Nephron (organoid): ENCODE data around the gene PRC1.
"Not testable (repeated sequence)": the region's sequence is repeated elsewhere in the genome, so short reads cannot be mapped to it uniquely, and the experiment has no call there.

Source experiments
- H3K27ac Mint-ChIP-seq, 3 experiments: 2 replicates each; pipeline ENCODE4 v1.8.0; 2020; ENCODE audit warnings: mixed read lengths in 3 of 3, mild to moderate bottlenecking in 2 of 3, moderate library complexity in 1 of 3
- H3K27me3 Mint-ChIP-seq: 2 replicates; pipeline ENCODE4 v1.8.0; 2021; ENCODE audit warnings: low read depth, mild to moderate bottlenecking, moderate library complexity, mixed read lengths
- H3K36me3 Mint-ChIP-seq: 2 replicates; pipeline ENCODE4 v1.8.0; 2020; ENCODE audit warnings: low read depth, mixed read lengths
- H3K4me1 Mint-ChIP-seq: 2 replicates; pipeline ENCODE4 v1.8.0; 2020; ENCODE audit warnings: mixed read lengths
- H3K4me3 Mint-ChIP-seq, 3 experiments: 2 replicates each; pipeline ENCODE4 v1.8.0; 2020; ENCODE audit warnings: mild to moderate bottlenecking in 3 of 3, mixed read lengths in 3 of 3, moderate library complexity in 2 of 3
- H3K9me3 Mint-ChIP-seq: 2 replicates; pipeline ENCODE4 v1.8.0; 2020; ENCODE audit warnings: mixed read lengths
- TF ChIP-seq, protein P1 (sequence below), 3 experiments: fragments of 200-600 bp; sonication (generic); IDR thresholded peaks; one replicate each; pipeline ENCODE4 v1.5.0; 2021; ENCODE audit warnings: antibody characterized with exemption in 3 of 3; ENCODE audit not compliant: unreplicated experiment in 3 of 3

The PRC1 gene

DNA sequence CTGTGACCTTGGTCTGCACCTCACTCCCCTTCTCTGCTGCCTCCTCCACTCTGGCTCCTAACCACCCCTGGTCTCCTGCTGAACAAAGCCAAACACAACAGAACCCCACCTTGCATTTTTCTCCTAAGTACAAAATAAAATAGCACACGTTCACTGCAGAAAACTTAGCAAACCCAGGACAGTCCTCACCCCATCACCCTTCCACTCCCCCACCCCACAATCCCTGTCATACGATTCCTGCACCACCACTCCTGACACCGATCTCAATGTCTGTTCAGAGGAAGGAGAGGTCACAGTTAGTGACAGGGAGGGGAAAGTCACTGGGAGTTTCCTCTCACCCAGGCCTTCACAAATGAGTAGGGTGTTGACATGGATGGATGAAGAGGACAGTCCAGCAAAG, 23.8 kb upstream of the PRC1 start:
- no peaks in the 10 kb centered on the region for H3K27me3 Mint-ChIP-seq
- peaks cover 36% of the 10 kb centered on the region for H3K4me1 Mint-ChIP-seq
- TF ChIP-seq, protein P1, sequence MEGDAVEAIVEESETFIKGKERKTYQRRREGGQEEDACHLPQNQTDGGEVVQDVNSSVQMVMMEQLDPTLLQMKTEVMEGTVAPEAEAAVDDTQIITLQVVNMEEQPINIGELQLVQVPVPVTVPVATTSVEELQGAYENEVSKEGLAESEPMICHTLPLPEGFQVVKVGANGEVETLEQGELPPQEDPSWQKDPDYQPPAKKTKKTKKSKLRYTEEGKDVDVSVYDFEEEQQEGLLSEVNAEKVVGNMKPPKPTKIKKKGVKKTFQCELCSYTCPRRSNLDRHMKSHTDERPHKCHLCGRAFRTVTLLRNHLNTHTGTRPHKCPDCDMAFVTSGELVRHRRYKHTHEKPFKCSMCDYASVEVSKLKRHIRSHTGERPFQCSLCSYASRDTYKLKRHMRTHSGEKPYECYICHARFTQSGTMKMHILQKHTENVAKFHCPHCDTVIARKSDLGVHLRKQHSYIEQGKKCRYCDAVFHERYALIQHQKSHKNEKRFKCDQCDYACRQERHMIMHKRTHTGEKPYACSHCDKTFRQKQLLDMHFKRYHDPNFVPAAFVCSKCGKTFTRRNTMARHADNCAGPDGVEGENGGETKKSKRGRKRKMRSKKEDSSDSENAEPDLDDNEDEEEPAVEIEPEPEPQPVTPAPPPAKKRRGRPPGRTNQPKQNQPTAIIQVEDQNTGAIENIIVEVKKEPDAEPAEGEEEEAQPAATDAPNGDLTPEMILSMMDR (IDR thresholded peaks at IDR 0.05; ENCODE audit: unreplicated experiment in 3 of 3), result no peak
- peaks cover 21% of the 10 kb centered on the region for H3K36me3 Mint-ChIP-seq
- H3K4me3 Mint-ChIP-seq, result peak overlapping the region; percentile 2 to 29 (median 27)
- no peaks in the 10 kb centered on the region for H3K9me3 Mint-ChIP-seq
- H3K27ac Mint-ChIP-seq, result no peak overlapping the region

DNA sequence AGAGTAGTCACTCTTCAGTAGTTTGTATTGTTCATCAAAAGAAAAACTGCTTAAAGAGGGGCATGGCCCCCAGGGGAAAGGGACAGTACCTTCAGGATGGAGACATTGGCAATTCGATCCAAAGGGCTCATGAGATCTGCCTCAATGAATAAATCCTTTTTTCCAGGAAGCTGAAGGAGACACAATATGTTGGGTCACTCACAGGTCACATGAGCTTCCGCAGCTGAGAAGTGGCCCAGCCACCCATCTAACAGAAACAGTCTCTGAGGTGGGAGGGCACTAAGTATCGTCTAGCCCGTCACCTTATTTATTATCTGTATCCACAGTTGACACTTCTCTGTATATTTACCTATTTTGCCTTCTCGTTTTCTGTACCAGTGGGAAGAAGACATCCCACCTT, 23.4 kb upstream of the PRC1 start:
- H3K27me3 Mint-ChIP-seq, result no peaks in the 10 kb centered on the region
- H3K4me3 Mint-ChIP-seq, result no peak overlapping the region
- peaks cover 24% of the 10 kb centered on the region for H3K36me3 Mint-ChIP-seq
- H3K27ac Mint-ChIP-seq, result no peak overlapping the region
- peaks cover 31% of the 10 kb centered on the region for H3K4me1 Mint-ChIP-seq
- TF ChIP-seq, protein P1 (IDR thresholded peaks at IDR 0.05; ENCODE audit: unreplicated experiment in 3 of 3), result no peak
- no peaks in the 10 kb centered on the region for H3K9me3 Mint-ChIP-seq

DNA sequence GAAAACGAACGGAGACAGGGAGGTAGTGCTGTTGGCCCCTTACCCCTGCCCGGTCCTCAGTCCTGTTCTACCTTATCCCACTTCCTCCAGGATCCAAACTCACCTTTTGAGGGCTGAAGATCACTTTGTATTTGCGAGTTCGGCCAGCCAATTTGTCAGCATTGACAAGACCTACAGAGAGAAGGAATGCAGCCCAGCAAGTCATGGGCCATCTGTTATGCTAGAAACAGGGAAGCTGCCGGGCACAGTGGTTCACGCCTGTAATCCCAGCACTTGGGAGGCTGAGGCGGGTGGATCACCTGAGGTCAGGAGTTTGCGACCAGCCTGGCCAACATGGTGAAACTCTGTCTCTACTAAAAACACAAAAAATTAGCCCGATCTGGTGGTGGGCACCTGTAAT, 19.4 kb upstream of the PRC1 start:
- not testable (repeated sequence) for H3K27ac Mint-ChIP-seq, H3K4me1 Mint-ChIP-seq, H3K4me3 Mint-ChIP-seq, H3K27me3 Mint-ChIP-seq, H3K9me3 Mint-ChIP-seq
- peaks cover 45% of the 10 kb centered on the region for H3K36me3 Mint-ChIP-seq

DNA sequence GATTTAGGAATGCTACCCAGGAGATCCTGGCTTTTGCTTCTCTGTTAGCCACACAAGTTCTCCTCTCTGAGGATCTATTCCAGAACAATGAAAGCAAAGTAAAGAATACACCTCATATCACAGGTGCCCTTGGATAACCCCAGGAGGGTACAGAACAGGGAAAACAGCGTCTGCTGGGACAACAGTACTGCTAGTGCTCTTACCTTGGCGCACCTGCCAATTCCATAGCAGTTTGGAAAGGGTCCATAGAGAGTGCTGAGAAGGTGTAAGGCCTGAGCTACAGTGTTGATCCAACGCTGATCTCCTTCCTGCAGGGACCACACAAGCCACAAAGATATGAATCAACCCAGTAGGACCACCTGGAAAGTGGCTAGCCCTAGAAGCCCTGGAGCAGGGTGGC, 12.9 kb upstream of the PRC1 start:
- TF ChIP-seq, protein P1 (IDR thresholded peaks at IDR 0.05; ENCODE audit: unreplicated experiment in 3 of 3), result no peak
- Mint-ChIP-seq H3K36me3 (peaks cover 67% of the 10 kb centered on the region), H3K4me1 (no peaks in the 10 kb centered on the region), H3K27me3 (no peaks in the 10 kb centered on the region), H3K27ac (no peak overlapping the region), H3K4me3 (no peak overlapping the region), H3K9me3 (no peaks in the 10 kb centered on the region)

DNA sequence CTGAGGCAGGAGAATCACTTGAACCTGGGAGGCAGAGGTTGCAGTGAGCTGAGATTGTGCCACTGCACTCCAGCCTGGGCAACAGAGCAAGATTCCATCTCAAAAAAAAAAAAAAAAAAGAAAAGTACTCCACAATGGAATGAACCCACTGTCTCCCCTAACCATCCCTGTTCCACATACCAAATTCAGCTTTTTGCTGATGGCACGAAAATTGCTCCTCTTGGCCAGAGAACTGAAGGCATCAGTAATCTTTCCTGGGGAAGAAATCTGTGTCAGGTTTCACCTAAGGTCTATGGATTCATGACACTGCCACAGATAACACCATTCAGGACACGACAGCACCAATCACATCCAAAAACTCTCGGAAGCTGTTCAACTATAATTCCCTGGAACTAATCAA, 6.9 kb upstream of the PRC1 start:
- Mint-ChIP-seq H3K4me3 (no peak overlapping the region), H3K9me3 (no peaks in the 10 kb centered on the region), H3K4me1 (no peaks in the 10 kb centered on the region), H3K27ac (no peak overlapping the region), H3K36me3 (peaks cover 67% of the 10 kb centered on the region), H3K27me3 (no peaks in the 10 kb centered on the region)
- TF ChIP-seq, protein P1 (IDR thresholded peaks at IDR 0.05; ENCODE audit: unreplicated experiment in 3 of 3), result no peak

DNA sequence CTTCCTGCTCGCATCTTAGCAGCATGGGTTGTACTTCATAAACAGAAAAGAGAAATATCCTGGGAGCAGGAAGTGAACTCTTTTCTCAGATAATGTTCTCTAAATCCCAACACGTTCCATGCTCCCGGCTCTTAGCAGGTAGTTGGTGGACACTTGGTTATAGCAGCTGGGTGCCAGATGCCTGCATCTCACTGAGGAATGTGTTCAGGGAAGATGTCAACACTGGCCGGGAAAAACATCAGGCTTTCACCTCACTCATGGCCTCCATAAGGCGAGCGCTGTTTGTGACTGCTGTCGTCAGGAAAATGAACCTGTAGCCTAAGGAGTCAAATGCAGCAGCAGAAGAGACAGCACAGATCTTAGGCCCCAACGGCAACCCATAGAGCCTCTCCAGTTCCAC, 4.4 kb upstream of the PRC1 start:
- Mint-ChIP-seq H3K27ac (no peak overlapping the region), H3K36me3 (peaks cover 49% of the 10 kb centered on the region), H3K4me1 (peaks cover 12% of the 10 kb centered on the region), H3K27me3 (no peaks in the 10 kb centered on the region), H3K9me3 (no peaks in the 10 kb centered on the region), H3K4me3 (no peak overlapping the region)
- TF ChIP-seq, protein P1 (IDR thresholded peaks at IDR 0.05; ENCODE audit: unreplicated experiment in 3 of 3), result no peak
